ENCODE data around the gene STEAP2.

The STEAP2 gene

DNA sequence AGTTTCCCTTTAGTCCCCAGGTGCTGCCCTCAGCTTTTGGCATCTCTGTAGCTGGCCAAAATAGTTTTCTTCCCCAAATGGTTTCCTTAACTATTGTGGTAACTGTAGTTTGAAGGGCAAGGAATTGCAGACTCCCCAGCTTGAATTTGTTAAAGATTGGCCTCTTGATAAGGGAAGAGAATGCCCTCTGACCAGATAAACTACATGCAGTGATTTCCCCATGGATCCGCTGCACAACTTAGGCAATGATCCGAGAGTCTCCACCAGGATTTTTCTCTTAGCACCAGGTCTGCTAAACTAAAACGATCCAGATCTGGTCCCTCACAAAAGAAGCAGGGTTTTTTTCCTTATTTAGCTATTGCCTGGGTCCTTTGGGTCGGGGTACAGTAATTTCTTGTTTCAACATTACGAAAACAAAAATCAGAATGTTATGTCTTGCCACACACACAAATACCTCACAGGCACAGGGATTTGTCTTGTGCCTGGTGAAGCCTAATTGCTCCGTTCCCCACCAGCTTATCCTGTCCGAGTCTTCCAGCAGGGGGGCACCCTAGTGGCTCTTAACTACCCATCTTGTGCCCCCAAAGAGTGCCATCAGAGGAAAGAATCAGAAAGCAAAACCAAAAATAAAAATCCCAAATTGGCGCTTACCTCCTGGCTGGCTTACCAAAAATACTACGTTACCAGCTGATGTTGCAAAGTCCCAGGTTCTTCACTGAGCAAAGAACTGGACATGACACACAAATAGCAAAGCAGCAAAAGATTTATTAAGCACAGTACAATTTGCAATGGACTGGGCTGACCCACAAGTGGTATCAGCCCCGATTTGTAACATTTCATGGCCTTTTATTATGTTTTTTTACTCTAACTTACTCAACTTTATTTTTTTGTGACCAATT lies 16.4 kb upstream of the STEAP2 start:
- no peak for DNase-seq

DNA sequence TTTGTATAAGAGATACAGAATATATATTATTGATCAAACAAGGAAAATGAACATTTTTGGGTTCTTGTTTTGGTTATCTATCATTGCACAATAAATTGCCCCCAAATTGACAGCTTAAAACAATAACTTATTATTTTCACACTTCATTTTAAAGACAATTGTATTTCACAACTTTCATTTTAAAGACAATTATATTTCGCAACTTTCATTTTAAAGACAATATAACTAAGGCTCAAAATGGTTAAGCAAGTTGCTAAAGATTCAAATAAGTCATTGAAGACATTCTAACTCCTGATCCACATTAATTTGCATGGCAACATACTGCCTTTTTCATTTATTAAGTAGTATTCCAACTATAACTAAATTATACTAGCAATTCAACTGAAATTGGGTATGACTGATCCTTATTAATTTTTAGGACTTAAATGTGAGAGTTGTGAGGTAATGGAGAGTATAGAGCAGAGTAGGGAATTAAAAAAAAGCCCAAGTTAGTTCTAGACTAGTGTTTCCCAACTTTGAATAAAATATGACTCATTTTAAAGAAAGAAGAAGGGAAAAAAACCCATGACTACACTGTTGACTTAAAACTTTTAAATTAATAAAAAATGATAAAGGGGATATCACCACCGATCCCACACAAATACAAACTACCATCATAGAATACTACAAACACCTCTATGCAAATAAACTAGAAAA lies 9.9 kb upstream of the STEAP2 start:
- no peak for DNase-seq

DNA sequence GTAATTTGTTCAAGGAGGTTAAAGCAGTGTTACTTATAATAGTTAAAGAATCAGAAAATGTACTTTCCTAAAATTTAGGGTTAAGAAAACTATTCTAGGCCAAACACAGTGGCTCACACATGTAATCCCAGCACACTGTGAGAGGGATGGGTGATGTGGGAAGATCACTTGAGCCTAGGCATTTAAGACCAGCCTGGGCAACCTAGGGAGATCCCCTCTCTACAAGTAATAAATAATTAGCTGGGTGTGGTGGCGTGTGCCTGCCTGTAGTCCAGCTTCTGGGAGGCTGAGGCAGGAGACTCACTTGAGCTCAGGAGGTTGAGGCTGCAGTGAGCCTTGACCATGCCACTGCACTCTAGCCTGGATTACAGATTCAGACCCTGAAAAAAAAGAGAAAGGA lies 3.6 kb upstream of the STEAP2 start:
- DNase-seq = no peak

DNA sequence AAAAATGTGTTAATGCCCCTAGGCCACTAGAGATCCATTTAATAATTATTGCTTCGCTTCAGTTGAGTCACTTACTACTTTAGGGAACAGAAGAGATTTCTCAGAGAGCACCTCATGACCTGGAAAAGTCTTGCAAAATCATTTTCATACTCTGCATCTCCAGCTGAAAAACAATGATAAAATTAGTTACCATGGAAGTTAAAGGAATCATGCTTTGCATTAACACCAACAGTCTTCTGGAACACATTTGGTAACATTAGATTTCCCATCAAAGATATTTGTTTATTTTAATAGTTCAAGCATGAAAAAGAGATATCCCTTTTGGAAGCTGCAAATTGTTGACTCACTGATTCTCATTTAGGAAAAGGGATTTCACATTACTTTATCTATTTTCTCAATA lies 1.8 kb upstream of the STEAP2 start:
- DNase-seq = no peak

DNA sequence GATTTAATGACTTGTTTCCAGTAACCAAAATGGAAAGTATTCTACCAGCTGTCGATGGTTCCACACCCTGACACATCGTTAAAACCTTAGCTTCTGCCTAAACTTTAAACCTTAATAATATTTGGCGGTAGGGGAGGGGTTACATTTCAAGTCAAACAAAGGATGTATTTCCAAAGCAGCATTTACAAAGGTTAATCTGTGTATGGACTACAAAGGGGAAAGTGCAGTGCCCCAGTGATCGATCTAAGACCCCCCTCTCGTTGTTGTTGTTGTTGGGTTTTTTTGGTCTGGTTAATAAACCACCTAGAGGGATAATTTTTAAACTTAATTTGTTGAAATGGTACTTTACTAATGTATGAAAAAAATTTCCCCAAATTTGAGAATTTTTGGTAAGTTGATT lies 1.1 kb upstream of the STEAP2 start:
- DNase-seq = no peak

DNA sequence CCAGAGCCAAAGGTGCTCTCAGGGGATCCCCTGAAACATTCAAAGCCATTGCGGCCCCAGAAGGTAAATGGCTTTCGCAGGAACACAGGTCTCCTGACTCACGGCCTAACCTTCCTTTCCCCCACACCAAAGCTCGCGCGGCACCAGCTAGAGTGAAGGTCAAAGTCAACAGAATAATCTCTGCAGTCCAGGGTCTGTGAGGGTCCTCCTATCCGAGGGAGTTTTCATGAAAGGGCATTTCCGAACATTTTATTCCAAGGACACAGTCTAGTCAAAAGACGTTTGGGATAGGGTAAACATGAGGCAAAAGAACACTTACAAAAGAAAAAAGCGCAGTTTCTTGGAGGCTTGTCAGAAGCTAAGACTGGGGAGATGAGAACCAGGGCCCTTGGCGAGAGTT lies 559 bp upstream of the STEAP2 start:
- DNase-seq = no peak

DNA sequence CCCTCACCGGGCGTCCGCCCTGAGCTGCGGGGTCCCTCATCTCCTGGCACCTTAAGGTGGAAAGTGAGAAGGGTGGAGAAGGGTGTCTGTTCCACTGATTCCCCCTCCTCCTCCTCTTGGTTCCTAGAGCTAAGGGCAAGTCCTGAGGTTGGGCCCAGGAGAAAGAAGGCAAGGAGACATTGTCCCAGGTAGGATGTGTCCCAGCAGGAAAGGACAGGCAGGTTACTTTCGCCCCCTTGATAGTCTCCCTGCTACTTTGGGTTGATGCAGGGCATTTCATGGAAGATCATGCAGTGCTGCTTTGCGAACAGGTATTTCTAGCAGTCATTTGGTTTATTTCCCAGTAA lies 582 bp downstream of the STEAP2 start:
- no peak for DNase-seq

DNA sequence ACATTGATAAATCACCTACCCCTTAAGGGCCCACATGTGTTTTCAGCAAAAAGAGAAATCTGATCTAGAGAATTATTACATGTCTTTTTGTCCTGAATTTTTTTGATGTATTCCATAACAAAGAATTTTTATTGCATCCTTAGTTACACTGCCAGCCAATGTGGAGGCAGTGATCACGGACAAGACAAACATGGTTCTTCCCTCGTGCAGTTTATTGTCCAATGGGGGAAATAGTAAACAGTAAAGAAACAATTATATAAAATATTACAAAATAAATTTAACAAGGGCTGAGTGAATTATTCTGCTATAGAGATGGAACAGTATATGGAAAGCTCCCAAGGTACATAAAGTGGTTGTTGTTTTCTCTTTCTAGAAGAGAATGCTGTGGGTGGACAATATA lies 2.0 kb downstream of the STEAP2 start:
- DNase-seq = no peak

DNA sequence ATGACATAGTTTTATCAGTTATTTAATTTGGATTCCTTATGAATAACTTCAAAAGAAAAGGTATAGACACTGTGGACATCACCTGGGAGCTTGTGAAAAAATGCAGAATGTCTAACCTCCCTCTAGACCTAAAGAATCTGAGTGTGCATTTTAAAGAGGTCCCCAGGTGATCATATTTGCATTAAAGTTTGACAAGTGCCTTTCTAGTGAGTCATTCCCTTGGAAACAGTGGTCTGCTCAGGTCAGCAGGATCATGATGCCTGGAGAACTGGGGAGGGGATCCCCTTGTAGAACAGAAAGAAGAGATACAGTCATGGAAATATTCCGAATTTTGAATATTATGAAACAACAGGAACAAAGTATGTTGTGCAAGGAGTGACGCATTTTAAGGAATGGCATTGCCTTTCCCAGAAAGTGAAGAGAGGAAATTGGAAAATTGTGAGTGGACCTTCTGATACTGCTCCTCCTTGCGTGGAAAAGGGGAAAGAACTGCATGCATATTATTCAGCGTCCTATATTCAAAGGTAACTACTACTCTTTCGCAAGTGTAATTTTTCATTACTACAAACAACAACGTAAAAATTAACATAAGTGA lies 4.6 kb downstream of the STEAP2 start:
- DNase-seq = no peak

DNA sequence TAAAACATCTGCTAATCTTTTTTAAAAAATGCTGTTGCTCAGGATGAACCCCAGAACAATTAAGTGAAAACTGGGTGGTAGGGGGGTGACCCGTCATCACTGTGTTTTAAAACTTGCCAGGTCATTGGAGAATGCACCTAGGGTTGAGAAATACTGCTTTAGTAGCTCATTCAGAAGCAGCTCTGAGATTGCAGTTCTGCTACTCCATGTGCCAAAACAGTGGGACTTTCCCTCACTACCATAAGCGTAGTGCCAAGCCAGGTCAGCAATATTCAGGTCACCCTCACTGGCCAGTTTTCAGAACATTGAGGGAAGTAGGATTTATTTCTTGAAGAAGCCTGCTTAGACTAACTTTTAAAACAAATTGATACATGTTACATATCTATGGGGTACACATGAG lies 5.2 kb downstream of the STEAP2 start:
- no peak for DNase-seq

DNA sequence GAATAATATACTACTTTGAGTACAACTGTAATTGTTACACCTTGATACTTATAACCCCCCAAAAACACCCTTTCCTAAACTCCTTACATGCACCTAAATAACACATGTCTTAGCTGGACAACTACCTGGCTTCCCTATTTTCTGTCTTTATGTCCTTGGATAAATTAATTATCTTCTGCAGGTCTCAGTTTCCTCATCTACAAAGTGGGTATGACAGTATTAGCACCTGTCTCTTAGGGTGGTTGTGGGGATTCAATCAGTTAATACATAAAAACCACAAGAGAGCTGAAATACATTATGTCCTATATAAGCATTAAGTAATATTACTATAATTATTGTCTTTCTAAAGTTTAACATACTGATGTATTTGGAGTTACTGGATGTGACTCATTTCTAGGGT lies 10.8 kb downstream of the STEAP2 start:
- DNase-seq = no peak

DNA sequence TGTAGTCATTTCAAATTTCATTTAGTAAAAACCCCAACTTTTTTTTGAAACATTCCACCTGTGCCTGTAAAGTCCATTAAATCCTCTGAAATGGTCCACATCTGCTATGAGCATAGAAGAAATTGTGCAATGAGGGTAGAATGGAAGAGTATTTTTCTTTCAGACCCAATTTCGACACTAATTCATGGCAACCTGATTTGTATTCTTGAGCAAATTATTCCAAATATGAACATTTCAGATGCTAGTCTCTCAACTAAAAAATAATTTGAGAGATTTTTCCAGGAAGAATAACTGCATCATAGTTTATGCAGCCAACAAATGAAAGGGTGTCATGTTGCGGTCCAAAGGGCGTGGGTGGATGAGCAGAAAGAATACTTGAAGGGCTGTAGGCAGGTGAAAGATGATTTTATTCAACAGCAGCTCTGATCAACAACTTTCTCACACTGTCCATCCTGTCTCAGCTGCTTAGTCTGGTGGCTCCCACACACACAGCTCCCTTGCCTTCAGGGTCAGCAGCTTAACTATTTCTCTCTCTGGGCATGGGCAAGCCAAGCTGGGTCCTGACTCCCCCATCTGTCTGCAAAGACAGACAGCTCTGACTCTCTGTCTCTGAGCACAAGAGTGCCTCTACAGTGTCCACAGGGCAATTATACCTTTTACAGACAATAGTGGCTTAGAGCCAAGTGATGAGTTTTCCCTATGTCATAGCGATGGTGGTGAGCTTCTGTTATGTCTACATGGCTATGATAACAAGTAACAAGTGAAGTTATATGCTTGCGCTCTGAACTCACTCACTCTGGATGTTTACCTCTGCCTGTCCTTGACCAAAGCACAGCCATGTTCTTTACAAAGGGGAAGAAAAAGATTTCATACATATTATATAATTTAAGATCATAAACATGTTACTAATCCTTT lies 11.5 kb downstream of the STEAP2 start:
- DNase-seq = no peak

DNA sequence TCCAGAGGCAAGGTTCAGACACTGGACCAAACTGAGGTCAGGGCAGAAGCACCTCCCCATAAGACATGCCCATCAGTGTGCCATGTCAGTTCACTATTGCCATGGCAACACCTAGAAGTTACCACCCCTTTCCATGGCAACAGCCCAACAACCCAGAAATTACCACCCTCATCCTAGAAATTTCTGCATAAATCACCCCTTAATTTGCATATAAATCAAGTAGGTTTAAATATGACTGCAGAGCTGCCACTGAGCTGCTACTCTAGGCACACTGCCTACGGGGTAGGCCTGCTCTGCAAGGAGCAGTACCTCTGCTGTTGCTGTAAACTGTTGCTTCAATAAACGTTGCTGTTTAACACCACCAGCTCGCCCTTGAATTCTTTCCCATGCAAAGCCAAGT lies 12.7 kb downstream of the STEAP2 start:
- DNase-seq = no peak

DNA sequence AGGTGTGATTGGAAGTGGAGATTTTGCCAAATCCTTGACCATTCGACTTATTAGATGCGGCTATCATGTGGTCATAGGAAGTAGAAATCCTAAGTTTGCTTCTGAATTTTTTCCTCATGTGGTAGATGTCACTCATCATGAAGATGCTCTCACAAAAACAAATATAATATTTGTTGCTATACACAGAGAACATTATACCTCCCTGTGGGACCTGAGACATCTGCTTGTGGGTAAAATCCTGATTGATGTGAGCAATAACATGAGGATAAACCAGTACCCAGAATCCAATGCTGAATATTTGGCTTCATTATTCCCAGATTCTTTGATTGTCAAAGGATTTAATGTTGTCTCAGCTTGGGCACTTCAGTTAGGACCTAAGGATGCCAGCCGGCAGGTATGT lies 13.6 kb downstream of the STEAP2 start:
- no peak for DNase-seq

DNA sequence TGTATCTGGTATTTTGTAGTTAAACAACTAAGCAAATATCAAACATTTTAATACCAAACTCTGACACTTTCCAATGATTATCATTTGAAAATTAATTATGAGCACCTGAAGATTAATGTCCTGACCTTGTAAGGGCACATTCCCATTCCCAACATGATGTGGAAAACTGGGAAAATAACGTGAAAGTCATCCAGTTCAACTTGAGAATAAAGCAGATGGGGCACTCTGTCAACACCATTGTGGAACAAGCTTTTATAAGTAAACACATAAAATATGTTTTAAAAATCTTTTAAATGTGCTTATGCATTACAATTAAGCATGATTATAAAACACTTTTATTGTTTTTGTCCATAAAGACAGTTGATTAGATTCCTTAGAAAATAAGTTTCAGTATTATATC lies 14.1 kb downstream of the STEAP2 start:
- DNase-seq = no peak

DNA sequence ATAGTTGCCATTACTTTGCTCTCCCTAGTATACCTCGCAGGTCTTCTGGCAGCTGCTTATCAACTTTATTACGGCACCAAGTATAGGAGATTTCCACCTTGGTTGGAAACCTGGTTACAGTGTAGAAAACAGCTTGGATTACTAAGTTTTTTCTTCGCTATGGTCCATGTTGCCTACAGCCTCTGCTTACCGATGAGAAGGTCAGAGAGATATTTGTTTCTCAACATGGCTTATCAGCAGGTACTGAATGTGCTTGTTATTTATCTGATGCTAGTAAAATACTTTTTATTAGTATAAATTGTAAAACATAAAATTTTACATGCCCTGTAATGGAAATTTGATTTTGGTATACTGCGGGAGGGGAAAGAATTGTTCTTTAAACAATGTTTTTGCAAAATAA lies 15.7 kb downstream of the STEAP2 start:
- no peak for DNase-seq

DNA sequence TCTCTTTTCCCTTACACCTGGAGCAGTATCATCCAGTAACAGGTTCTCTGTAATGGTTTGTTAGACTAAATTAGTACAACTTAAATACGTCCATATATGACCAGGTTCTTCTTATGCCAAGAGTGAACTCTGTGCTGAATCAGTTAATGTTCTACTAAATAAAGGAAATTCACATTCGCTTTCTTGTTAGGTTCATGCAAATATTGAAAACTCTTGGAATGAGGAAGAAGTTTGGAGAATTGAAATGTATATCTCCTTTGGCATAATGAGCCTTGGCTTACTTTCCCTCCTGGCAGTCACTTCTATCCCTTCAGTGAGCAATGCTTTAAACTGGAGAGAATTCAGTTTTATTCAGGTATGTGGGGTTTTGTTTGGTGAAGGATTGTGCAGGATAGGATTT lies 18.1 kb downstream of the STEAP2 start:
- DNase-seq = no peak

DNA sequence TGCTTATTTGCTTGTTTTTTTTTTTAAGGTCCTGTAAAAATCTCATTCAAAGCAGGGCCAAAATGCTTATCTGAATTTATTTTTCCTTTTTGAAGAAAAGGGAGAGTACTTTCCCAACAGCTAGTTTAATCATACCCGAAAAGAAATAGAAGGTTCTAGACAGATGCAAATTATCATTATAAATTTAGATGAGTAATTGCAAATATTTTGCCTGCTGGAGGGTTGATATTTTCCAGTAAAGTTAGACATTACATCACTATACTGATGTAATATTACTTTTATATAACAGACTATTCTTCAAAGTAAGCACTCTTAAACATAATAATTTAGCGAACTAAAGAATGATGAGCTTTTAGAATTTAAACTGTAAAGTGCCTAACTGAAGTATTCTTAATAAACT lies 19.3 kb downstream of the STEAP2 start:
- DNase-seq = no peak

DNA sequence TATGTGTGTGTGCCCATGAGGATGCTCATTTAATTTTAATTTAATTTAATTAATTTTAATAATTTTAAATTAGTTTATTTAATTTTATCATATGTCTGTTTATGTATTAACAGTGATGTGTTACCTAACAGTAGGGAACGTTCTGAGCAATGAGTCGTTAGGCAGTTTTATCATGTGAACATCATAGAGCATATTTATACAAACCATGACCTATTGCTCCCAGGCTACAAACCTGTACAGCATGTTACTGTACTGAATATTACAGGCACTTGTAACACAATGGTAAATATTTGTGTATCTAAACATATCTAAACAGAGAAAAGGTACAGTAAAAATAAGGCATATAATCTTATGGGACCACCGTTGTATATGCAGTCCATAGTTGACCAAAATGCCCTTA lies 19.8 kb downstream of the STEAP2 start:
- DNase-seq = no peak

DNA sequence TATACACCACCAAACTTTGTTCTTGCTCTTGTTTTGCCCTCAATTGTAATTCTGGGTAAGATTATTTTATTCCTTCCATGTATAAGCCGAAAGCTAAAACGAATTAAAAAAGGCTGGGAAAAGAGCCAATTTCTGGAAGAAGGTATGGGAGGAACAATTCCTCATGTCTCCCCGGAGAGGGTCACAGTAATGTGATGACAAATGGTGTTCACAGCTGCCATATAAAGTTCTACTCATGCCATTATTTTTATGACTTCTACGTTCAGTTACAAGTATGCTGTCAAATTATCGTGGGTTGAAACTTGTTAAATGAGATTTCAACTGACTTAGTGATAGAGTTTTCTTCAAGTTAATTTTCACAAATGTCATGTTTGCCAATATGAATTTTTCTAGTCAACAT lies 20.9 kb downstream of the STEAP2 start:
- DNase-seq = no peak

DNA sequence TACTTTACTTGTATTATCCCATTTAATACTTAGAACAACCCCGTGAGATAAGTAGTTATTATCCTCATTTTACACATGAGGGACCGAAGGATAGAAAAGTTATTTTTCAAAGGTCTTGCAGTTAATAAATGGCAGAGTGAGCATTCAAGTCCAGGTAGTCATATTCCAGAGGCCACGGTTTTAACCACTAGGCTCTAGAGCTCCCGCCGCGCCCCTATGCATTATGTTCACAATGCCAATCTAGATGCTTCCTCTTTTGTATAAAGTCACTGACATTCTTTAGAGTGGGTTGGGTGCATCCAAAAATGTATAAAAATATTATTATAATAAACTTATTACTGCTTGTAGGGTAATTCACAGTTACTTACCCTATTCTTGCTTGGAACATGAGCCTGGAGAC lies 22.0 kb downstream of the STEAP2 start:
- DNase-seq = no peak

DNA sequence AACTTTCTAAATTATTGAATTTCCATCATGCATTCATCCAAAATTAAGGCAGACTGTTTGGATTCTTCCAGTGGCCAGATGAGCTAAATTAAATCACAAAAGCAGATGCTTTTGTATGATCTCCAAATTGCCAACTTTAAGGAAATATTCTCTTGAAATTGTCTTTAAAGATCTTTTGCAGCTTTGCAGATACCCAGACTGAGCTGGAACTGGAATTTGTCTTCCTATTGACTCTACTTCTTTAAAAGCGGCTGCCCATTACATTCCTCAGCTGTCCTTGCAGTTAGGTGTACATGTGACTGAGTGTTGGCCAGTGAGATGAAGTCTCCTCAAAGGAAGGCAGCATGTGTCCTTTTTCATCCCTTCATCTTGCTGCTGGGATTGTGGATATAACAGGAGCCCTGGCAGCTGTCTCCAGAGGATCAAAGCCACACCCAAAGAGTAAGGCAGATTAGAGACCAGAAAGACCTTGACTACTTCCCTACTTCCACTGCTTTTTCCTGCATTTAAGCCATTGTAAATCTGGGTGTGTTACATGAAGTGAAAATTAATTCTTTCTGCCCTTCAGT lies 25.3 kb downstream of the STEAP2 start:
- DNase-seq = no peak

DNA sequence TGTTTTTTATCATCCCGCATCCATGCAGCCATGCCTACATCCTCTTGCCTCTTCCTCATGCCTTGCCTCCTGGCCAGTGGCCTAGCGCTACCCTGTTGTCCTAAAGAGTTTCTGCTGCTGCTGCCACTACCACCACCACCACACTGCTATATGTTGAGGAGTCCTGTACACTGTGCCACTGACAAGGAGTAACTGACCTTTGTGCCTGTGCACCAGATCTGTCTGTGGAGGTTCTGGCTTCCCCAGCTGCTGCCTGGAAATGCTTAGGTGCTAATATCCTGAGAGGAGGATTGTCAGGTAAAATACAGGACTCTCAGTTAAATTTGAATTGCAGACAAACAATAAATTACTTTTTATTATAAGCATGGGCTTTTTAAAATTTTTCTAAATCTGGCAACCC lies 26.5 kb downstream of the STEAP2 start:
- no peak for DNase-seq

Data from midbrain (tissue), 1 donor.